ENCODE data around the gene SRA1.

DNA sequence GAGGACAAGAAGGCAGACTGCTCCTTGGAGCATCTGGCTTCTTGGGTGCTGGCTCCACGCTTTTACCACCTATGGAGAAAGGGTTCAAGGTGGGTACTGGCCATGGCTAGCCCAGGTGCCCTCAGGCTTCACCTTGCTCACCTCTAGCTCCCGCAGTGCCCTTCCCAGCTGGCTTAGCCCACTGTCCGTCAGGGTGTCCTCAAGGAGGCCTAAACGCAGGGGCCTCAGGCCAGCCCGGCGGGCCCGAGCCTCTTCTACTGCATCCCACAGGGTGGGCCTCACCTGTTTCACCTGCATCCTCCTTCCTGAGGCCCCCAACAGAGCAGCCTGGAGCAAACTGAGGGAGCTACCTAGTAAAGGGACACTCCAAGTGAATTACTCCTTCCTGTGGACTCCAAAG lies 16.4 kb upstream of the SRA1 start:
- TF ChIP-seq CHD2 (IDR thresholded peaks at IDR 0.05; ENCODE audit: low read length) (no peak), HDAC6 (IDR thresholded peaks at IDR 0.05; ENCODE audit: low read depth, low read length) (no peak), MAFK (IDR thresholded peaks at IDR 0.05; ENCODE audit: low read depth, low read length) (no peak), TAF1 (IDR thresholded peaks at IDR 0.05; ENCODE audit: low read depth, low read length) (no peak), SAP30 (IDR thresholded peaks at IDR 0.05; ENCODE audit: insufficient read depth, insufficient replicate concordance, low read length) (no peak), EP300 (IDR thresholded peaks at IDR 0.05; ENCODE audit: borderline replicate concordance in 1 of 2, low read depth in 2 of 2, low read length in 2 of 2) (no peak), POLR2A (IDR thresholded peaks at IDR 0.05; ENCODE audit: control extremely low read depth in 1 of 2, low read depth in 2 of 2, low read length in 2 of 2) (no peak), CBX8 (IDR thresholded peaks at IDR 0.05; ENCODE audit: borderline replicate concordance, low read depth, low read length) (no peak)

All from H1 (cell line).